H1 (cell line): ENCODE measurements around the gene DNAH1. TPM values are rescaled to one million over a fixed set of nuclear protein-coding genes. Genes with fewer than 3 reads are reported as not detected.

Experiments
- CTCF ChIA-PET: fragments of 300-600 bp; sonication (Branson Sonifier 250); formaldehyde crosslinking; loops from one replicate; lab custom pipeline; 2021; ENCODE audit not compliant: partially characterized antibody; lab: Charles Lee
- POLR2A ChIA-PET: fragments of 300-600 bp; sonication (Branson Sonifier 250); formaldehyde crosslinking; loops from one replicate; lab custom pipeline; 2021; ENCODE audit warnings: inconsistent platforms; ENCODE audit not compliant: partially characterized antibody; lab: Charles Lee
- DNase-seq, 2 experiments: peaks; one replicate each; pipeline versions ENCODE4 v3.0.0 to v3.0.0-alpha.2; 2010 to 2022; ENCODE audit warnings: low spot score in 2 of 2, low read depth in 1 of 2, mixed read lengths in 1 of 2
- FAIRE-seq: peaks from 2 replicates; lab custom pipeline; 2011; peaks lifted over from hg19 to GRCh38; lab: Jason Lieb, UNC
- H2AFZ ChIP-seq: 2 replicates; pipeline ENCODE4 v1.8.1; 2012; ENCODE audit warnings: low read length, inconsistent platforms
- H2AK5ac ChIP-seq: 2 replicates; pipeline ENCODE4 v1.6.1; 2013; ENCODE audit warnings: low read depth, low read length
- H2BK120ac ChIP-seq: replicated peaks from 2 replicates; pipeline ENCODE3; 2013; ENCODE audit warnings: low read depth, low read length, inconsistent platforms
- H2BK12ac ChIP-seq: 2 replicates; pipeline ENCODE4 v1.6.1; 2013; ENCODE audit warnings: low read depth, low read length
- H2BK15ac ChIP-seq: 2 replicates; pipeline ENCODE4 v1.6.1; 2013; ENCODE audit warnings: low read length
- H2BK20ac ChIP-seq: 2 replicates; pipeline ENCODE4 v1.6.1; 2013; ENCODE audit warnings: low read length
- H2BK5ac ChIP-seq: 2 replicates; pipeline ENCODE4 v1.6.1; 2013; ENCODE audit warnings: low read depth, low read length
- H3K14ac ChIP-seq: 2 replicates; pipeline ENCODE4 v1.6.1; 2013; ENCODE audit warnings: inconsistent platforms; ENCODE audit not compliant: insufficient read length
- H3K18ac ChIP-seq: 2 replicates; pipeline ENCODE4 v1.6.1; 2013; ENCODE audit warnings: low read length; ENCODE audit errors: extremely low read depth
- H3K23ac ChIP-seq: 2 replicates; pipeline ENCODE4 v1.6.1; 2013; ENCODE audit warnings: inconsistent platforms; ENCODE audit not compliant: insufficient read length
- H3K23me2 ChIP-seq: 2 replicates; pipeline ENCODE4 v1.6.1; 2013; ENCODE audit warnings: low read depth, low read length
- H3K27ac ChIP-seq: 2 replicates; pipeline ENCODE4 v1.6.1; 2011; ENCODE audit warnings: low read depth, low read length, inconsistent platforms
- H3K27me3 ChIP-seq, 4 experiments: replicated peaks in 1 of 4; 1 replicate in 1 of 4; 2 replicates in 3 of 4; pipeline versions ENCODE4 v1.6.1 to v1.8.1; 2011 to 2013; ENCODE audit warnings: low read length in 3 of 4, mild to moderate bottlenecking in 3 of 4, inconsistent platforms in 2 of 4, mixed read lengths in 2 of 4, moderate library complexity in 1 of 4; ENCODE audit not compliant: control insufficient read depth in 3 of 4, insufficient read depth in 3 of 4; ENCODE audit errors: extremely low read depth in 1 of 4
- H3K36me3 ChIP-seq, 4 experiments: 2 replicates each; pipeline versions ENCODE4 v1.6.1 to v1.8.1; 2011 to 2013; ENCODE audit warnings: mild to moderate bottlenecking in 4 of 4, low read length in 3 of 4, moderate library complexity in 2 of 4, control low read depth in 1 of 4, inconsistent platforms in 1 of 4; ENCODE audit not compliant: insufficient read depth in 4 of 4, control insufficient read depth in 2 of 4
- H3K4ac ChIP-seq: replicated peaks from 2 replicates; pipeline ENCODE3; 2013; ENCODE audit warnings: low read length, low read depth, mixed read lengths, inconsistent platforms; ENCODE audit not compliant: insufficient read length
- H3K4me1 ChIP-seq, 4 experiments: replicated peaks in 1 of 4; 1 replicate in 1 of 4; 2 replicates in 3 of 4; pipeline versions ENCODE4 v1.6.1 to v1.8.1; 2011 to 2013; ENCODE audit warnings: low read length in 3 of 4, inconsistent platforms in 2 of 4, mixed read lengths in 1 of 4; ENCODE audit not compliant: insufficient read depth in 4 of 4, control insufficient read depth in 3 of 4
- H3K4me2 ChIP-seq, 2 experiments: 2 replicates each; pipeline versions ENCODE4 v1.6.1 to v1.8.1; 2011 to 2013; ENCODE audit warnings: low read depth in 2 of 2, low read length in 2 of 2, control low read depth in 1 of 2, inconsistent platforms in 1 of 2, mild to moderate bottlenecking in 1 of 2; ENCODE audit not compliant: insufficient read depth in 1 of 2
- H3K4me3 ChIP-seq, 4 experiments: fragments of 200-600, 300-600 bp in 1 of 4; sonication (generic), shearing (Covaris generic), sonication (Bioruptor Twin) in 1 of 4; 2 replicates each; pipeline versions ENCODE4 v1.5.1 to v1.8.1; 2011 to 2016; ENCODE audit warnings: low read length in 4 of 4, low read depth in 3 of 4, control low read depth in 2 of 4, inconsistent platforms in 2 of 4, mild to moderate bottlenecking in 2 of 4, mixed read lengths in 1 of 4, moderate library complexity in 1 of 4; ENCODE audit not compliant: insufficient read depth in 2 of 4; ENCODE audit errors: extremely low read depth in 1 of 4
- H3K56ac ChIP-seq: replicated peaks from 2 replicates; pipeline ENCODE3; 2013; ENCODE audit warnings: low read depth, mild to moderate bottlenecking, mixed read lengths, low read length, inconsistent platforms; ENCODE audit not compliant: insufficient read length
- H3K79me1 ChIP-seq: 2 replicates; pipeline ENCODE4 v1.6.1; 2013; ENCODE audit warnings: low read depth, low read length, control low read depth
- H3K79me2 ChIP-seq, 2 experiments: 2 replicates each; pipeline versions ENCODE4 v1.6.1 to v1.8.1; 2012 to 2013; ENCODE audit warnings: low read length in 2 of 2, mild to moderate bottlenecking in 2 of 2, inconsistent platforms in 1 of 2; ENCODE audit not compliant: insufficient read depth in 2 of 2, control insufficient read depth in 1 of 2
- H3K9ac ChIP-seq, 4 experiments: replicated peaks in 1 of 4; 1 replicate in 1 of 4; 2 replicates in 3 of 4; pipeline versions ENCODE4 v1.6.1 to v1.8.1; 2011 to 2013; ENCODE audit warnings: low read depth in 3 of 4, low read length in 3 of 4, control low read depth in 2 of 4, mild to moderate bottlenecking in 2 of 4, moderate library complexity in 2 of 4, inconsistent platforms in 1 of 4; ENCODE audit errors: extremely low read depth in 1 of 4
- H3K9me3 ChIP-seq, 2 experiments: 2 replicates each; pipeline versions ENCODE4 v1.6.1 to v1.8.1; 2012 to 2013; ENCODE audit warnings: mild to moderate bottlenecking in 2 of 2, moderate library complexity in 2 of 2, control low read depth in 1 of 2, inconsistent platforms in 1 of 2, low read depth in 1 of 2, low read length in 1 of 2, mixed read lengths in 1 of 2; ENCODE audit not compliant: insufficient read depth in 2 of 2
- H4K20me1 ChIP-seq, 2 experiments: replicated peaks in 1 of 2; 2 replicates each; pipeline versions ENCODE3 to v1.8.1; 2011 to 2013; ENCODE audit warnings: inconsistent platforms in 2 of 2, low read length in 2 of 2, mild to moderate bottlenecking in 1 of 2; ENCODE audit not compliant: insufficient read depth in 2 of 2, control insufficient read depth in 1 of 2
- H4K5ac ChIP-seq: 2 replicates; pipeline ENCODE4 v1.6.1; 2013; ENCODE audit warnings: low read length, low read depth, mixed read lengths, inconsistent platforms; ENCODE audit not compliant: insufficient read length
- H4K8ac ChIP-seq: 2 replicates; pipeline ENCODE4 v1.8.0; 2013; ENCODE audit warnings: mild to moderate bottlenecking, moderate library complexity, low read length, inconsistent platforms; ENCODE audit not compliant: insufficient read depth; ENCODE audit errors: extremely low read depth
- H4K91ac ChIP-seq: replicated peaks from 2 replicates; pipeline ENCODE3; 2013; ENCODE audit warnings: low read length, mixed read lengths, inconsistent platforms; ENCODE audit not compliant: insufficient read length
- ASH2L ChIP-seq: fragments of 200-600, 300-600 bp; sonication (generic); IDR thresholded peaks from one replicate; pipeline ENCODE4 v1.7.1; 2017; ENCODE audit warnings: low read length
- CBX8 ChIP-seq: fragments of 300-800, 300-1000 bp; sonication (generic); IDR thresholded peaks from 2 replicates; pipeline ENCODE4 v1.7.1; 2016; ENCODE audit warnings: low read depth, low read length, borderline replicate concordance
- CREB1 ChIP-seq: IDR thresholded peaks from 2 replicates; pipeline ENCODE4 v1.6.1; 2012; ENCODE audit warnings: inconsistent platforms
- EGR1 ChIP-seq: IDR thresholded peaks from 2 replicates; pipeline ENCODE4 v1.6.1; 2011; ENCODE audit warnings: low read depth, low read length, borderline replicate concordance
- EZH2 ChIP-seq: fragments of 200-600 bp; sonication (generic); IDR thresholded peaks from 2 replicates; pipeline ENCODE4 v1.7.1; 2012; ENCODE audit warnings: low read depth, mild to moderate bottlenecking, moderate library complexity, low read length, inconsistent platforms; ENCODE audit not compliant: severe bottlenecking
- JUN ChIP-seq: IDR thresholded peaks from 2 replicates; pipeline ENCODE4 v1.6.1; 2011; ENCODE audit warnings: low read depth, mild to moderate bottlenecking, improper control_type of control experiment, low read length
- KDM4A ChIP-seq: IDR thresholded peaks from one replicate; pipeline ENCODE4 v1.7.1; 2012; ENCODE audit warnings: low read depth, mild to moderate bottlenecking, moderate library complexity, low read length, inconsistent platforms; ENCODE audit not compliant: severe bottlenecking
- MAX ChIP-seq: IDR thresholded peaks from 2 replicates; pipeline ENCODE4 v1.6.1; 2012; ENCODE audit warnings: inconsistent platforms
- NRF1 ChIP-seq: IDR thresholded peaks from 2 replicates; pipeline ENCODE4 v1.6.1; 2011; ENCODE audit warnings: mild to moderate bottlenecking, low read depth, low read length, improper control_type of control experiment
- RFX5 ChIP-seq: IDR thresholded peaks from 2 replicates; pipeline ENCODE4 v1.6.1; 2011; ENCODE audit warnings: low read depth, low read length, improper control_type of control experiment, borderline replicate concordance
- SIX5 ChIP-seq: IDR thresholded peaks from 2 replicates; pipeline ENCODE4 v1.6.1; 2011; ENCODE audit warnings: mild to moderate bottlenecking, low read depth, low read length
- SUZ12 ChIP-seq: fragments of 200-600 bp; sonication (generic); IDR thresholded peaks from 2 replicates; pipeline ENCODE4 v1.6.1; 2012; ENCODE audit warnings: mild to moderate bottlenecking, inconsistent platforms, low read length, moderate library complexity, mixed read lengths
- TAF7 ChIP-seq: optimal IDR thresholded peaks from 2 replicates; pipeline ENCODE3; 2011; ENCODE audit warnings: low read depth, mild to moderate bottlenecking, inconsistent platforms, low read length, moderate library complexity, borderline replicate concordance
- TBP ChIP-seq: IDR thresholded peaks from 2 replicates; pipeline ENCODE4 v1.6.1; 2011; ENCODE audit warnings: low read depth, low read length, improper control_type of control experiment
- WGBS, 2 experiments: shearing (Covaris generic) in 1 of 2; methylation state at CpG; one replicate each; pipeline versions ENCODE4 v1.1.6 to v1.1.7; 2013 to 2015; ENCODE audit warnings: low lambda C conversion rate in 2 of 2, mixed read lengths in 2 of 2, inconsistent platforms in 1 of 2, low coverage in 1 of 2, missing lambda C conversion rate in 1 of 2; ENCODE audit not compliant: insufficient replicate concordance in 2 of 2, insufficient coverage in 1 of 2, insufficient read length in 1 of 2; ENCODE audit errors: extremely low coverage in 1 of 2, missing lambda C conversion rate in 1 of 2; 5-methylcytosine and 5-hydroxymethylcytosine counted together
- polyA plus RNA-seq, 7 experiments: library from polyadenylated mRNA; depleted of rRNA in 3 of 7; stranded (reverse) in 5 of 7; unstranded in 2 of 7; fragments of >200 nt in 5 of 7; fragments of 200-250 nt in 2 of 7; gene quantifications; 1 replicate in 5 of 7; 2 replicates in 1 of 7; 4 replicates in 1 of 7; pipeline versions ENCODE4 v1.2.1 to v1.2.3, GENCODE V29; 2011 to 2013; ENCODE audit warnings: missing spikeins in 2 of 7, mixed read lengths in 2 of 7
- total RNA-seq: library from RNA; stranded (reverse); fragmentation: NEBNext Ultra II Directional; extraction: Animal tissue kit (Norgen Biotek cat#: 25700); gene quantifications from 2 replicates; pipeline ENCODE4 v1.2.1, GENCODE V29; 2021

DNAH1 gene
- total and polyA plus RNA-seq, 2 of the 8 experiments (the other 6 are each of a cell fraction or from before 2014, with no cell fraction given) = 1.0 to 1.5 TPM

GRCh38 chr3:52401551-52401950 lies 85.4 kb downstream of the DNAH1 start:
- H3K4me2 ChIP-seq = no peak overlapping the region
- no peaks in the 10 kb centered on the region for H3K79me1 ChIP-seq
- H3K9ac ChIP-seq = no peak overlapping the region
- H3K18ac ChIP-seq = no peak overlapping the region
- no peak overlapping the region for H3K56ac ChIP-seq
- no peaks in the 10 kb centered on the region for H3K23me2 ChIP-seq
- H2BK12ac ChIP-seq = no peak overlapping the region
- 86% methylated on average over 1 of the region's 1 CpG; no CpG with 5 or more reads in 1 of the 2 experiments for WGBS, 2 experiments
- no peak overlapping the region for H4K91ac ChIP-seq
- no peak overlapping the region for H2AFZ ChIP-seq
- DNase-seq = no peak
- no peak overlapping the region for H2BK120ac ChIP-seq
- peaks cover 3 to 14% of the 10 kb centered on the region in 2 experiments for H4K20me1 ChIP-seq
- no peak overlapping the region for H4K5ac ChIP-seq
- no peak overlapping the region for H3K4ac ChIP-seq
- H3K4me1 ChIP-seq = no peaks in the 10 kb centered on the region
- no peak overlapping the region for H3K14ac ChIP-seq
- no peak overlapping the region for H3K23ac ChIP-seq
- H3K9me3 ChIP-seq = no peaks in the 10 kb centered on the region
- H3K27me3 ChIP-seq = no peaks in the 10 kb centered on the region
- TF ChIP-seq SUZ12 = no peak
- no peak for TF ChIP-seq SIX5
- TF ChIP-seq JUN = no peak
- TF ChIP-seq EZH2 = no peak
- no peak for TF ChIP-seq MAX
- no peak for TF ChIP-seq TAF7
- no peak for TF ChIP-seq RFX5
- TF ChIP-seq EGR1 = no peak
- TF ChIP-seq KDM4A = no peak
- no peak for TF ChIP-seq CBX8
- no peak for TF ChIP-seq NRF1
- no peak for TF ChIP-seq TBP
- TF ChIP-seq CREB1 = no peak
- TF ChIP-seq ASH2L = no peak
- TF ChIP-seq, all 59 proteins: peak for 0
- ChIA-PET CTCF (interaction anchor here (1.1 to 11.1 kb wide), 4 partner anchors 11 to 170 kb away, joined by 4 to 150 read pairs (median 9); no protein-coding TSS in a partner anchor), POLR2A (interaction anchor here (1.1 to 2.2 kb wide), 3 partner anchors 11 to 17 kb away, joined by 3 to 4 read pairs (median 4); no protein-coding TSS in a partner anchor)
- Histone ChIP-seq H3K4me3 (no peak overlapping the region), H3K36me3 (peaks cover 28 to 47% (median 40%) of the 10 kb centered on the region in 4 experiments), H3K27ac (no peak overlapping the region), H2BK20ac (no peak overlapping the region), H2AK5ac (no peak overlapping the region), H2BK15ac (no peak overlapping the region), H3K79me2 (no peaks in the 10 kb centered on the region), H2BK5ac (no peak overlapping the region), H4K8ac (no peak overlapping the region)
- no peak for FAIRE-seq
